ENCODE results near the gene C9orf57. TPM values are rescaled to one million over a fixed set of nuclear protein-coding genes. Genes with fewer than 3 reads are reported as not detected.
"Not testable (repeated sequence)": the region's sequence is repeated elsewhere in the genome, so short reads cannot be mapped to it uniquely, and the experiment has no call there.

The C9orf57 gene
- total and polyA plus RNA-seq, 10 donors: 0.06 TPM; not detected in 9

GRCh38 chr9:72022841-72023240 lies 37.6 kb downstream of the C9orf57 start:
- no peak for DNase-seq
- Histone ChIP-seq H3K4me1 (peaks cover 0 to 5% (median 3%) of the 10 kb centered on the region in 6 donors), H3K4me3 (no peak overlapping the region), H3K9me3 (no peaks in the 10 kb centered on the region), H3K27ac (no peak overlapping the region), H3K36me3 (no peaks in the 10 kb centered on the region), H3K27me3 (replicated peaks in 1 of 7) (no peaks in the 10 kb centered on the region)
- TF ChIP-seq POLR2AphosphoS5 (IDR thresholded peaks at IDR 0.05) (no peak), CTCF (IDR thresholded peaks at IDR 0.05 in 8 of 11, conservative IDR thresholded peaks at IDR 0.05 in 3 of 11) (no peak), POLR2A (IDR thresholded peaks at IDR 0.05) (no peak)
- 64 to 96% (median 76%) methylated on average over 3 of the region's 3 CpGs for WGBS, 5 donors
- intact Hi-C loops (cut with DNase I; ENCODE audit: low total_unique reads): loop anchor here (10.0 kb wide), 1 partner anchor 738 kb away; no protein-coding TSS in a partner anchor

- H3K36me3 ChIP-seq: no peaks in the 10 kb centered on the region
- no peaks in the 10 kb centered on the region for H3K9me3 ChIP-seq
- no peak overlapping the region for H3K27ac ChIP-seq
- no peaks in the 10 kb centered on the region for H3K4me1 ChIP-seq
- TF ChIP-seq CTCF (IDR thresholded peaks at IDR 0.05 in 8 of 11, conservative IDR thresholded peaks at IDR 0.05 in 3 of 11) (no peak), POLR2A (IDR thresholded peaks at IDR 0.05) (no peak), POLR2AphosphoS5 (IDR thresholded peaks at IDR 0.05) (no peak)
- no peak overlapping the region for H3K4me3 ChIP-seq
- DNase-seq: no peak
- no peaks in the 10 kb centered on the region for H3K27me3 ChIP-seq (replicated peaks in 1 of 7)
- WGBS, 5 donors: 0 to 11% (median 0%) methylated on average over 1 of the region's 1 CpG
- intact Hi-C loops (cut with DNase I; ENCODE audit: low total_unique reads): no loop called here
These were observed 47.1 kb downstream of the C9orf57 start for GRCh38 chr9:72013292-72013760.

GRCh38 chr9:72012646-72013045 lies 47.8 kb downstream of the C9orf57 start:
- H3K27me3 ChIP-seq (replicated peaks in 1 of 7): no peaks in the 10 kb centered on the region
- H3K9me3 ChIP-seq: no peaks in the 10 kb centered on the region
- no peak for TF ChIP-seq POLR2A (IDR thresholded peaks at IDR 0.05)
- TF ChIP-seq POLR2AphosphoS5 (IDR thresholded peaks at IDR 0.05): no peak
- TF ChIP-seq CTCF (IDR thresholded peaks at IDR 0.05 in 8 of 11, conservative IDR thresholded peaks at IDR 0.05 in 3 of 11): no peak
- no peak overlapping the region for H3K27ac ChIP-seq
- H3K4me1 ChIP-seq: no peaks in the 10 kb centered on the region
- H3K36me3 ChIP-seq: no peaks in the 10 kb centered on the region
- intact Hi-C loops (cut with DNase I; ENCODE audit: low total_unique reads): no loop called here
- no peak for DNase-seq
- 86 to 92% (median 88%) methylated on average over 4 of the region's 4 CpGs for WGBS, 5 donors
- no peak overlapping the region for H3K4me3 ChIP-seq

GRCh38 chr9:72007726-72008125 lies 52.7 kb downstream of the C9orf57 start:
- H3K9me3 ChIP-seq; H3K4me3 ChIP-seq; intact Hi-C loops (cut with DNase I; ENCODE audit: low total_unique reads); H3K27ac ChIP-seq; H3K36me3 ChIP-seq; DNase-seq; H3K4me1 ChIP-seq; H3K27me3 ChIP-seq (replicated peaks in 1 of 7): not testable (repeated sequence)
- 83 to 97% (median 91%) methylated on average over 16 to 20 of the region's 20 CpGs for WGBS, 5 donors

- H3K27me3 ChIP-seq (replicated peaks in 1 of 7): no peaks in the 10 kb centered on the region
- H3K4me3 ChIP-seq: no peak overlapping the region
- no peaks in the 10 kb centered on the region for H3K9me3 ChIP-seq
- DNase-seq: no peak
- H3K36me3 ChIP-seq: no peaks in the 10 kb centered on the region
- TF ChIP-seq POLR2AphosphoS5 (IDR thresholded peaks at IDR 0.05) (no peak), POLR2A (IDR thresholded peaks at IDR 0.05) (no peak), CTCF (IDR thresholded peaks at IDR 0.05 in 8 of 11, conservative IDR thresholded peaks at IDR 0.05 in 3 of 11) (no peak)
- H3K4me1 ChIP-seq: no peaks in the 10 kb centered on the region
- no peak overlapping the region for H3K27ac ChIP-seq
- 79 to 88% (median 84%) methylated on average over 5 of the region's 5 CpGs for WGBS, 5 donors
- intact Hi-C loops (cut with DNase I; ENCODE audit: low total_unique reads): no loop called here
These were observed 53.9 kb downstream of the C9orf57 start for GRCh38 chr9:72006501-72006900.

Data from spleen (tissue), 11 donors.